ENCODE measurements around the gene RTBDN.

The RTBDN gene

GRCh38 chr19:12797141-12797587, 37.2 kb downstream of the RTBDN start:
- DNase-seq (ENCODE audit: low spot score), result no peak

GRCh38 chr19:12796146-12797071, 38.0 kb downstream of the RTBDN start:
- TF ChIP-seq, protein P1, sequence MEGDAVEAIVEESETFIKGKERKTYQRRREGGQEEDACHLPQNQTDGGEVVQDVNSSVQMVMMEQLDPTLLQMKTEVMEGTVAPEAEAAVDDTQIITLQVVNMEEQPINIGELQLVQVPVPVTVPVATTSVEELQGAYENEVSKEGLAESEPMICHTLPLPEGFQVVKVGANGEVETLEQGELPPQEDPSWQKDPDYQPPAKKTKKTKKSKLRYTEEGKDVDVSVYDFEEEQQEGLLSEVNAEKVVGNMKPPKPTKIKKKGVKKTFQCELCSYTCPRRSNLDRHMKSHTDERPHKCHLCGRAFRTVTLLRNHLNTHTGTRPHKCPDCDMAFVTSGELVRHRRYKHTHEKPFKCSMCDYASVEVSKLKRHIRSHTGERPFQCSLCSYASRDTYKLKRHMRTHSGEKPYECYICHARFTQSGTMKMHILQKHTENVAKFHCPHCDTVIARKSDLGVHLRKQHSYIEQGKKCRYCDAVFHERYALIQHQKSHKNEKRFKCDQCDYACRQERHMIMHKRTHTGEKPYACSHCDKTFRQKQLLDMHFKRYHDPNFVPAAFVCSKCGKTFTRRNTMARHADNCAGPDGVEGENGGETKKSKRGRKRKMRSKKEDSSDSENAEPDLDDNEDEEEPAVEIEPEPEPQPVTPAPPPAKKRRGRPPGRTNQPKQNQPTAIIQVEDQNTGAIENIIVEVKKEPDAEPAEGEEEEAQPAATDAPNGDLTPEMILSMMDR (IDR thresholded peaks at IDR 0.05; ENCODE audit: extremely low read depth, missing control alignments), result peak; percentile 95

More at GRCh38 chr19:12797141-12797587, 37.2 kb downstream of the RTBDN start:
- TF ChIP-seq, protein P1 (IDR thresholded peaks at IDR 0.05; ENCODE audit: extremely low read depth, missing control alignments), result no peak

GRCh38 chr19:12794971-12795381, 39.4 kb downstream of the RTBDN start:
- TF ChIP-seq, protein P1 (IDR thresholded peaks at IDR 0.05; ENCODE audit: extremely low read depth, missing control alignments), result no peak
- no peak for DNase-seq (ENCODE audit: low spot score)

More at GRCh38 chr19:12796146-12797071, 38.0 kb downstream of the RTBDN start:
- peak; percentile 74 for DNase-seq (ENCODE audit: low spot score)

GRCh38 chr19:12794196-12794941, 40.0 kb downstream of the RTBDN start:
- no peak for DNase-seq (ENCODE audit: low spot score)
- TF ChIP-seq, protein P1 (IDR thresholded peaks at IDR 0.05; ENCODE audit: extremely low read depth, missing control alignments), result no peak

GRCh38 chr19:12793290-12794195, 40.8 kb downstream of the RTBDN start:
- TF ChIP-seq, protein P1 (IDR thresholded peaks at IDR 0.05; ENCODE audit: extremely low read depth, missing control alignments), result peak; percentile 4
- peak; percentile 97 for DNase-seq (ENCODE audit: low spot score)

DNA sequence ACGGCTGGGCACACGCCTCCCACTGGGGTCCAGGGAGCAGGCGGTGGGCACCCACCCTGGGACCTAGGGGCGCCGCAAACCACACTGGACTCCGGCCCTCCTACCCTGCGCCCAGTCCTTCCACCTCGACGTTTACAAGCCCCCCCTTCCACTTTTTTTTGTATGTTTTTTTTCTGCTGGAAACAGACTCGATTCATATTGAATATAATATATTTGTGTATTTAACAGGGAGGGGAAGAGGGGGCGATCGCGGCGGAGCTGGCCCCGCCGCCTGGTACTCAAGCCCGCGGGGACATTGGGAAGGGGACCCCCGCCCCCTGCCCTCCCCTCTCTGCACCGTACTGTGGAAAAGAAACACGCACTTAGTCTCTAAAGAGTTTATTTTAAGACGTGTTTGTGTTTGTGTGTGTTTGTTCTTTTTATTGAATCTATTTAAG, 41.5 kb downstream of the RTBDN start:
- no peak for DNase-seq (ENCODE audit: low spot score)
- TF ChIP-seq, protein P1 (IDR thresholded peaks at IDR 0.05; ENCODE audit: extremely low read depth, missing control alignments), result no peak

Data from GM20000 (cell line).